Body of pancreas (tissue), 4 donors: ENCODE results near the gene ARHGEF7.

Experiments
- POLR2A ChIP-seq, 3 donors: fragments of 450-650 bp; IDR thresholded peaks; one replicate each; pipeline ENCODE4 v1.6.1; 2016; ENCODE audit warnings: antibody characterized with exemption in 3 of 3, mild to moderate bottlenecking in 2 of 3
- TF ChIP-seq, protein P1 (sequence below), 7 experiments: fragments of 450-650 bp in 4 of 7; fragments of 200-600 bp in 3 of 7; sonication (generic) in 3 of 7; IDR thresholded peaks; one replicate each; pipeline ENCODE4 v1.5.1; 2016 to 2019; ENCODE audit warnings: antibody characterized with exemption in 7 of 7

GRCh38 chr13:111286749-111287148 is 171.6 kb downstream of the ARHGEF7 start:
- no peak for TF ChIP-seq POLR2A (IDR thresholded peaks at IDR 0.05)
- TF ChIP-seq, protein P1, sequence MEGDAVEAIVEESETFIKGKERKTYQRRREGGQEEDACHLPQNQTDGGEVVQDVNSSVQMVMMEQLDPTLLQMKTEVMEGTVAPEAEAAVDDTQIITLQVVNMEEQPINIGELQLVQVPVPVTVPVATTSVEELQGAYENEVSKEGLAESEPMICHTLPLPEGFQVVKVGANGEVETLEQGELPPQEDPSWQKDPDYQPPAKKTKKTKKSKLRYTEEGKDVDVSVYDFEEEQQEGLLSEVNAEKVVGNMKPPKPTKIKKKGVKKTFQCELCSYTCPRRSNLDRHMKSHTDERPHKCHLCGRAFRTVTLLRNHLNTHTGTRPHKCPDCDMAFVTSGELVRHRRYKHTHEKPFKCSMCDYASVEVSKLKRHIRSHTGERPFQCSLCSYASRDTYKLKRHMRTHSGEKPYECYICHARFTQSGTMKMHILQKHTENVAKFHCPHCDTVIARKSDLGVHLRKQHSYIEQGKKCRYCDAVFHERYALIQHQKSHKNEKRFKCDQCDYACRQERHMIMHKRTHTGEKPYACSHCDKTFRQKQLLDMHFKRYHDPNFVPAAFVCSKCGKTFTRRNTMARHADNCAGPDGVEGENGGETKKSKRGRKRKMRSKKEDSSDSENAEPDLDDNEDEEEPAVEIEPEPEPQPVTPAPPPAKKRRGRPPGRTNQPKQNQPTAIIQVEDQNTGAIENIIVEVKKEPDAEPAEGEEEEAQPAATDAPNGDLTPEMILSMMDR (IDR thresholded peaks at IDR 0.05): no peak
